C1 segment of cervical spinal cord (tissue), 14 donors: ENCODE measurements around the gene NEDD4L.
A peak's percentile ranks its signal among the peaks of the same experiment; 100 is the strongest.

Source experiments
- DNase-seq, 14 donors: peaks; one replicate each; lab custom pipeline; 2025; lab: John Stamatoyannopoulos, UW

The NEDD4L gene

DNA sequence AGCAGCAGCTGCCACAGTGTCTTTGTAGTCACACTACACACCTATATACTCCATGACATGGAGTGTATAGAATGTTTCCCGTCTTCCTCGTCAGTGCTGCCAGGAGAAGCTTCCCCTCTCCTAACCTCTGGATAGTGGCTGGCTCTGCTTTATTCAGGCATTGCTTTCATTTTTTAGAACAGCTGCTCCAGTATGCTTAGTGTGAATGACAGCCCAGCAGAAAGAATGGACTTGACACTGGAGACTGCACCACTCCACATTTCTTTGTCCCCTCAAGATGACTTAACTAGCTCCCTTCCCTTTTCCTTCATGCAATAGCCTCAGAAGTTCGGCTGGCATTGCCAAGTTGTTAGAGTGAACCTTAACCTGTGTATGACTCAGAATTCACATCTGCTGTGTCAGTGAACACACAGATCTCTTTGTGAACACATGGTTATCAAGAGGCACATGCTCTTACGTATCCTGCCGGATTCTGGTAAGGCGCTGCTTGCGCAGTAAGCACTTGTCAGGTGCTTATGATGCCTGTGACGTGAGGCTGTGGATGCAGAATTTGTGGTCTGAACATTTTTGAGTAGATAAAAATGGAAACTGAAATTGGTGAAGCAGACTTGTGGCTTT, 73.9 kb downstream of the NEDD4L start:
- DNase-seq: peak in 1 of 14 donors; percentile 22

DNA sequence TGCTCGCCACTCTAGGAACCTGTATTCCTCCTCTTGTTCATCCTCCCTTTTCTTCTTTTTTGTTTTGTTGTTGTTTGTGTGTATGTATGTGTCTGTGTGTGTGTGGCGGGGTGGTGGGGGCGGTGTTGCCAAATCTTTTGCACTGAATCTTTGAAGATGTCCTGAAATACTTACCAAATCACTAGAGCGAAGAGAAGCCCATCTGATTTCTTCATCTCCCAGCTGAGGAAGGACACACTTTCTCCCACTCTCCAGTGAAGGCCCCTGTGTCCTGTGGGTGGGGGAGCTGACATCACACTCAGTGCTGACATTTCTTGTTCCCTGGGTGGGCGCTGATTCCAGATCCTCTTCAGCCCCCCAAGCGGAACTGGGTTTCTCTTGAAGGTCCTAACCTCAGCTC, 74.5 kb downstream of the NEDD4L start:
- DNase-seq: no peak

GRCh38 chr18:58119819-58120218, 75.8 kb downstream of the NEDD4L start:
- no peak for DNase-seq

GRCh38 chr18:58124475-58124874, 80.4 kb downstream of the NEDD4L start:
- DNase-seq: no peak

DNA sequence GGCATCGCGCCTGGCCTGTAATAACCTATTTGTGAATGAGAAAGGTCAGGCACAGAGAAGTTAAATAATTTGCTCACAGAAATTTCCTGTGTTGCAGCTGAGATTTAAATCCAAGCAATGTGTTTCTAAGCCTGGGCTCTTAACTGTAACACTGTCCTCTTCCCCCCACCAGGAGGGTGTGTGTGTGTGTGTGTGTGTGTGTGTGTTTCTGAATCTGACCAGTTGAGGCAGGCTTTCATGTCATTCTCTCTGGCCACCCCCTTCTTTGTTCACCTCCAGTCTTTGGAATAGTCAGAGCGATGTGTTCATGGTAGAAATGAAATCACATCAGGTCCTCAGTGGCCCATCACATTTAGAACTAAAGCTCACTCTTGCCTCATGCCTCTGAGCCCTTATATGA, 81.2 kb downstream of the NEDD4L start:
- no peak for DNase-seq

GRCh38 chr18:58125756-58126155, 81.7 kb downstream of the NEDD4L start:
- no peak for DNase-seq

DNA sequence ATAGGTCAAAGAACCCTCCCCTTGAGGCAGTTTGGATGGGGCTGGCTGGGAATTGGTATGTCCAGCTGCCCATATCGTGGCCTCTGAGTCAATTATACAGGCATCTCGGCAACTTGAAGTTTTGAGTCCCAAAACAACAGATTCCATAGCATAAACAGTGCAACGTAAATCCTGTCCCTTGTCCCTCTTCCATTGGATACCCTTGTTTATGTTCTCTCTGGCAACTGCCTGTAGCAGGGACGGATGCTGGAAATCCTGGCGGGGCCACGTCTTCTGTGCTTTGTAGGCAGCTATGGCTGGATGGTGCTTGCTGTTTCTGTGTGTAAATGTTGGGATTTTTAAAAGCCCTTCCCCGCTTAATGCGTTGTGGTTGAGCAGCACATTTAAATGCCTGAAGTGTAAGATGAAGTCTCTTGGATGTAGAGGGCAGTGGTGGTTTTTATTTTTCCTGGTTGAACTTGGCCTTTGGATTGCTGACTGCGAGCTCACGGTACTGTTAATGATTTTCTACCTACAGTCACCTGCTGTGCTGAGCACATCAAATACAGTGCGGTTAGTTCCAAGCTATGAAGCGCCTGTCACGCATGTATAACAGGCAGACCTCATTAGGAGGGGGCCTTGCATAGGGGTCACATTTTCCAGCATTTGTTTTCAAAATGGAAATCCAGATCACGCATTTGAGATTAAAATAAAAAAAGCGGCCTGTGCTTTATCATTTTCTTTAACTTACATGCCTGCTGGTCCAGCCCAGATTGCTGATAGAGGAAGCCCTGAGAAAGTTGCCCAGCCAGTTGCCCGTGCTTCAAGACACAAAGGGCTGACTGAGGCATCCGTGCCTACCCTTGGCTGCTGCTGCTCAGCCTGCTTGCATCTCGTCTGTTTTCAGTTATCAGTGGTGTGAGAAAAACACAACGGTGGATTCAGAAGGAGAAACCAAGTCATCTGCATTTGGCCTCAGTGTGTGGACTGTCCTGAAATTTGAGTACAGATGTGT, 84.7 kb downstream of the NEDD4L start:
- no peak for DNase-seq

DNA sequence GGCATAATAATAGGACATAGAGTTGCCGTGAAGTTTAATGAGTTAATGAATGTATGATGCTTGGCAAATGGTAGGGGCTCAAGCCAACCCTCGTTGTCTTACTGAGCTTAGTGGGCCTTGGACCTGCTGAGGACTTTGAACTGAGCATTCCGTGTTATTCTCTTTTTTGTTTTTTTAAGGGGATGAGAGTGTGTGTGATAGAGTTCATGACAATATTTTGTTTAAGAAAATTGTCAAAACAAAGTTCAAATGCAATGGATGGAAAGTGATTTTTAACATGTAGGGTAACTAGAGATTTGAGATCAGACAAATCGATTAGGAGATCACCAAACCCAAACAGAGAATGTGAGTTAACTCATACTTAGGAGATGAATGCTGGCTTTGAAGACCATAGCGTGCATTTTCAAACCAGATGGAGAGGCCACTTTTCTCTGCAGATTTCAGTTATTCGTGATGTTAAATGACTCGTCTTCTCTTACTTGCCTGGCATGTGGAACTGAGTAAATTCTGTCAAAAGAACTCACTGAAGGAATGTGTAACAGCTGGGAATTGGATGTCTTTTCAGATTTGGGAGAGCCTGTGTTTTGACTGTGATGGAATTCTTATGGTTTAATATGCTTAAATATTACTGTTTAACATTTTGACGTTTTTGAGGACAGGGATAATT, 88.7 kb downstream of the NEDD4L start:
- no peak for DNase-seq

DNA sequence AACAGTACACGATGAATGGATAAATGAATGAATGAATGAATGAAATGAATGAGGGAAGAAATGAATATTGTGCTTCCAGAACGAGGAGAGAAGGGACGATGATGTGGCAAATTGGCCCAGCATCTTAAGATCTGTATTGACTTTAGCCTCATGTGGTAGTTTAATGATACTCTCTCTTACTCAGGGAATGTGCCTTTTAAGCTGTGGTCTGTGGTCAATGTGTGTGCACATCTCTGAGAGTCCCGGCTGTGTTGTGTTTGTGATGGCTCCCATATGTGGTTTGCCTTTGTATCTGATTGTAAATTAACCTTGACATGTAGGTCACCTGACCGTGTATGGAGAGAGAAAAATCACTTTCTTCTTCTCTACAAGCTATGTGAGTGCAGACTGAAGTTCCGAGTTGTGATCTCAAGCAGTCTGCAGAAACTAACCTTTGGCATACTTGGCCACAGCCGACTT, 91.2 kb downstream of the NEDD4L start:
- no peak for DNase-seq

DNA sequence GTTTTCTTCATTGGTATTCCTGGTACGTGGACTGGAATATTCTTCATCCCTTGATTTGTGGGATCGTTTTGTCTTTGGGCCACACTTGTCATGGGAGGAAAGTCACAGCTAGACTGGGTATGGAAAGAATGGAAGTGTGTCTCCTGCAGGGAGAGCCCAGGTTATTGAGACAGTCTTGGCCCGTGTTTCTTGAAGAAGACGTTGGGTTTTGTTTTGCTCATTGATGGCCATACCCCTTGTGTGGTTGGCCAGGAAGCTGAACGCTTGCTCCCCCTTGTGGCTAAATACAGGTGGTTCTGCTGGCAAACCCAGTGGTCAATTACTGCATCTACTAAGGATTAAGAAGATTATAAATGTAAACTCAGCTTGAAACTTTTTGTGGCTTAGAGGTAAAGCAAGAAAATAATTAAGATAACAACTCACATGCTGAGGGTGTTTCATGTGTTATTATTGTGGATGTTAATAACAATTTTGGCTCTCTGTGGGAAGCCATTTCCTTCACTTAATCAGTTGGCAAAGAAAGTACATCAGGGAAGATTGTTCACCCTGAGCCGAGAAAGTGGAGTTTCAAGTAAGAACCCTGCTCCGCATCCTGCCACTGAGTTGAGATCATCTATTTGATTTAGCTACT, 91.8 kb downstream of the NEDD4L start:
- DNase-seq: peak in 9 of 14 donors; percentile 15 to 59 (median 43)

DNA sequence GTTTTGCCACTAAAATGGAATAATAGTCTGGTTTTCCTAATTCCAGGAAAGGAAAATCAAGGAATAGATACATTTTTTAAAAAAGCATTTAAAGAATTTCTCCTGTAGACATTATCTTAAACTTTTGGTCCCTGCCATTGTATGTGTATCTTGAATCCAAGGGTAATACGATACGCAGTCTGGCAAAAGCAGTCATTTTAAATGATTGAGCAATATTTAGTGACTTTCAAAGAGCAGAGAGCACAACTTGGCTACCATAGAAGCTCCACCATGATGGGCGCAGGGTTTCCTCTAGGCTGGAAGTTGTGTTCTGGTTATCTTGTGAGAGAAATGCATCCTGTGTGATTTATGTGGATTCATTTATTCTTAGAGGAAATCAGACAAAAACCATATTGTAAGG, 92.9 kb downstream of the NEDD4L start:
- DNase-seq: no peak

- DNase-seq: no peak
These were observed 95.7 kb downstream of the NEDD4L start for GRCh38 chr18:58139459-58140386.

- peak in 6 of 14 donors; percentile 8 to 66 (median 17) for DNase-seq
These were observed 96.6 kb downstream of the NEDD4L start for GRCh38 chr18:58140387-58141325.

GRCh38 chr18:58143386-58143785, 99.4 kb downstream of the NEDD4L start:
- DNase-seq: peak in 1 of 14 donors; percentile 28

GRCh38 chr18:58144106-58144505, 100.1 kb downstream of the NEDD4L start:
- DNase-seq: no peak

- no peak for DNase-seq
These were observed 100.8 kb downstream of the NEDD4L start for GRCh38 chr18:58144671-58145285.

- no peak for DNase-seq
These were observed 102.1 kb downstream of the NEDD4L start for GRCh38 chr18:58146099-58146498.

DNA sequence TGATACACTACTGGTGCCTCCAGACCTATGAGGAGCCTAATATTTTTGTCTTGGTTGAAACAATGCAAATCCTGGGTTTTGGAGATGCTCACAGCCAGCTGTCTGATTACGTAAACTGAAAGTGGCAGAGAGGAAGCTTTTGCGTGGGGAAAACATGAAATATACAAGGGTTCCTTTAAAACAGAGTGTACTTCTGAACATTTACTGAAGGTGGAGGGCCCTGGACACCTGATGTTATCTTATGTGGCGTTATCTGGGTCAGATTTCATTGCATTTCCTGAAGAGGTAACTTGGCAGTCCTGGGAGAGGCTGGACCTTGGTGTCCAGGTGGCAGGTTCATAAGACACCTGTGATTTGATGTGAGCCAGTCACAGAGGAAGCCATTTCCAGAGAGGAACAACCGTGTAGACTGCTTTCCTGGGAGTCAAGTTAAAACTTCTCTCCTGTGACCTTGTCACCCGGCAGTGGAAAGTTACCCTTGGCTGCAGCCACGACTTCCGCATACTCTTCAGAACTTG, 105.0 kb downstream of the NEDD4L start:
- peak in 1 of 14 donors; percentile 12 for DNase-seq

DNA sequence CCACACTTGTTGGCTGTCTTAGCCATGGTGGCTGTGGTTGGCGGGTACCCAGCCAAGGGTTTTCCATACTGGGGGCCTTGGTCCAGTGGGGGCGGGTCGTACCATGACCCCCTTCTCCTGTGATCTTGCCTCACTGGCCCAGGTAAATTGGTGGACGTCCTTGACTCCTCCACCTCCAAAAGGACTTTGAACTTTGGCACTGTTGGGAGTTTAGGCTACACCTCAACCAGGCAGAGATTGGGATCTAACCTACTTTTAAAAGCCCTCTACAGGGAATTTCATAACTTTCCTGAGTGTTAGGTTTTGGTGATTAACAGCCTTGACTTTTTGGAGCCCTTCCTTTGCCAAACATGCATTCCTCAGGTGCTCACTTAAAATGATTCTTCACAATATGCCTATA, 106.7 kb downstream of the NEDD4L start:
- no peak for DNase-seq
